Urothelium cell line (cell line): ENCODE data around the gene ACER3.
"Not testable (repeated sequence)": the region's sequence is repeated elsewhere in the genome, so short reads cannot be mapped to it uniquely, and the experiment has no call there.

Source experiments
- DNase-seq: peaks from one replicate; pipeline ENCODE4 v3.0.0; 2011; ENCODE audit warnings: low spot score, mixed read lengths
- FAIRE-seq: peaks from 2 replicates; lab custom pipeline; 2011; peaks lifted over from hg19 to GRCh38; lab: Jason Lieb, UNC

The ACER3 gene

DNA sequence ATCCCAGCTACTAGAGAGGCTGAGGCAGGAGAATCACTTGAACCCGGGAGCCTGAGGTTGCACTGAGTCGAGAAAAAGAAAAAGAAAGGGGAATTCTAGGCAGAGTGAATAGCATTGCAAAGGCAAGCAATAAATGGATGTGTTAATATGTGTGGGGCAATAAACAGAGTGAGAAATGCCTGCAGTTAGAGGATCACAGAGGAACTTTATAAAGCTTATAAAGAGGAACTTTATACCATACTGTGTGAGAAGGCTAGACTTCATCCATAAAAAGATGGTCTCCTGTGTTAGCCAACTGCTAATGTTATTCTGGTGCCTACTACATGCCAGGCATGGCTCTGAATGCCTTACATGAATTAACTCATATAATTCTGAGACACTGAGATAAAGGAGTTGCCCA is 174.3 kb downstream of the ACER3 start:
- no peak for FAIRE-seq

DNA sequence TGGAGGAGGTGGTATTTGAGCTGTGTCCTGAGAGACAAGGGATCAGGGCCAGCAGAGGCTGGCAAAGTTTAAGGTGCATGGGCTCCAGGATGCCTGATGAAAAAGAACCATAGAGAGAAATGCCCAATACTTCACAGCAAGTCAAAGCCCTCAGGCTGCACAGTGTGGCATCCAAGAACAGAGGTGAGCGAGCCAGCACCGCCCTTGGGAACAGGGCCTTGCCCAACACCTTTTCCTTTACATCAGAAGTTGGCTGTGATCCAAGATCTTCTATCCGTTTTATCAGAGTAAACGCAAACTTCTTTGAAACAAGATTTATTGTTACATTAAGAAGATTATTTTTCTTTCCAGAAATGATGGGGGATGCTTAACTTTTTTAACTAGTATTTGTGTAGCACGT is 174.9 kb downstream of the ACER3 start:
- FAIRE-seq (no peak), DNase-seq (no peak)

More for the DNA sequence above, 174.3 kb downstream of the ACER3 start:
- DNase-seq = no peak

DNA sequence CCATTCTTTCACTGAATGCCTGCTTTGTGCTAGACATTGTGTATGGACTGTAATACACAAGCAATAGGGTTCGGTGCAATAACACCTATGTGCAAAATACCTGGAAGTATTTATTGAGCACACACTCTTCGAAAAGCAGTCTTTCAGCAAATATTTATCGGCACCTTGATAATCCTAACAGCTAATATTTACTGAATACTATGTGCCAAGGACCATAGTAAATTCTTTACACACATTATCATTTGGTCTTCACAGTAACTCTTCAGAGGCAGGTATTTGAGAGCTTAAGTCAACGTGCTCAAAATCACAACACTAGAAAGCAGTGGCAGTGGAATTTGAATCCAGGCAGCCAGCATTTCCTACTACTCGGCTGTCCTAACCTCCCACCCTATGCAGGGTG is 175.7 kb downstream of the ACER3 start:
- no peak for DNase-seq
- no peak for FAIRE-seq

DNA sequence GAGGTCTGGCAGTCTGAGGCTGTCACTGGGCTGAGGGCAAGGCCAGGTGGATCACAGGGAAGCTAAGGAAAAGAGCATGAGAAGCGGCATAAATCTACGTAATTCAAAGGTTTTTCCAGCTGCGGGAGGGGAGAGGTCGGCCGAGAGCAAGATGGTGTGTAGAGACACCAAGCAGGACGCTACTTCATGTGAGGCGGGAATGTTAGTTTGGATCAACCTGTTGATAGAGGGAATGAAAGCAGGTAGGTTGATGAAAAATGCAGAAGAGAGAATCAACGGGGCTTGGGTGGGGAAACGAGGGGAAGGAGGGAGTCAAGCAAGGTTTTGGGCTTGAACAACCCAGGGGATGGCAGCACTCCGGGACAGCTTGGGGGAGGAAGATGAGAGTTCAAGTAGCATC is 176.3 kb downstream of the ACER3 start:
- DNase-seq (no peak), FAIRE-seq (no peak)

DNA sequence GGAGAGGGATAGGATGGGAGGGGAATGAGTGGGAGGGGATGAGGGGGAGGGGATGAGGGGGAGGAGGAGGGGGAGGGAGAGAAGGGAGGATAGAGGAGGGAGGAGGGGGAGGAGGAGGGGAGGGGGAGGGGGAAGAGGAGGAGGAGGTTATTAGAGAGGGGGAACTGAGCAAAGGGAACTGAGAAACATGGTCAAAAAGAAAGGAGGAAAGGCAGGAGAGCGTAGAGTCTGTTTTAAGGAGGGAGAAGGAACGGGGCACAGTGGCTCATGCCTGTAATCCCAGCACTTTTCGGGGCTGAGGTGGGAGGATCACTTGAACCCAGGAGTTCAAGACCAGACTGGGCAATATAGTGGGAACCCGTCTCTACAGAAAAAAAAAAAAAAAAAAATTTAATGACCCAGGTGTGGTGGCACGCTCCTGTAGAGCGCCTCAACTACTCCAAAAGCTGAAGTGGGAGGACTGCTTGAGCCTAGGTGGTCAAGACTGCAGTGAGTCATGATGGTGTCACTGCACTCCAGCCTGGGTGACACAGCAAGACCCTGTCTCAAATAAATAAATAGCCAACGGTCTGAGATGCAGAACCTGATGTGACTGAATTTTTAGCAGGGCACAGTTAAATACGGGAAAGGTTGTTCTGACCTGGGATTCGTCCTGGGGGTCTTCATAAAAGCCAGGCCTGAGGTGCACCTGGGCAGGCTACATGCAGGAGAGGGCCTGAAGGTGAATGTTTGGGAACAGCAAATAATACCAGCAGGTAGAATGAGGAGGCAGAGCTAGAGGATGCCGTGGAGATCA is 177.5 kb downstream of the ACER3 start:
- FAIRE-seq (no peak), DNase-seq (no peak)

DNA sequence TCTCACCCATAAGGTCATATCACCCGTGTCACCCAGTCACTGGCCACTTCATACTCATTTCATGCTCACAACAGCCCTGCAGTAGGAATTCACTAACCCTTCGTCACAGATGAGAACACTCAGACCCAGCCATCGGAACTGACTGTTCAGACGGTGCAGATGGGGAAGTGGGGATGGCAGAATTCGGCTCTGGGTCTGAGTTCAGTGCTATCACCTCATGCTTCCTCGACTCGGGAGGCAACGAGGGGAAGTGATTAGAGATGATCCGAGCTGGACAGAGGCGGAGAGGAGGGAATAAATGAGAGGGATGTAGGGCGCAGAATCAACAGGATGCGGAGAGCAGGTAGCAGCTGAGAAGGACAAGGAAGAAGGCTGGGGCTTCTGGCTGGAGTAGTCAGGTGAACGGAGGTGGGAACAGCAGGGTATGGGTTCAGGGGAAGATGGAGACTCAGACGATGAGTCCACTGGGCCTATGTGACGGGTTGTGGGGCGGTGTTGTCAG is 178.2 kb downstream of the ACER3 start:
- no peak for DNase-seq
- peak; percentile 65 for FAIRE-seq

DNA sequence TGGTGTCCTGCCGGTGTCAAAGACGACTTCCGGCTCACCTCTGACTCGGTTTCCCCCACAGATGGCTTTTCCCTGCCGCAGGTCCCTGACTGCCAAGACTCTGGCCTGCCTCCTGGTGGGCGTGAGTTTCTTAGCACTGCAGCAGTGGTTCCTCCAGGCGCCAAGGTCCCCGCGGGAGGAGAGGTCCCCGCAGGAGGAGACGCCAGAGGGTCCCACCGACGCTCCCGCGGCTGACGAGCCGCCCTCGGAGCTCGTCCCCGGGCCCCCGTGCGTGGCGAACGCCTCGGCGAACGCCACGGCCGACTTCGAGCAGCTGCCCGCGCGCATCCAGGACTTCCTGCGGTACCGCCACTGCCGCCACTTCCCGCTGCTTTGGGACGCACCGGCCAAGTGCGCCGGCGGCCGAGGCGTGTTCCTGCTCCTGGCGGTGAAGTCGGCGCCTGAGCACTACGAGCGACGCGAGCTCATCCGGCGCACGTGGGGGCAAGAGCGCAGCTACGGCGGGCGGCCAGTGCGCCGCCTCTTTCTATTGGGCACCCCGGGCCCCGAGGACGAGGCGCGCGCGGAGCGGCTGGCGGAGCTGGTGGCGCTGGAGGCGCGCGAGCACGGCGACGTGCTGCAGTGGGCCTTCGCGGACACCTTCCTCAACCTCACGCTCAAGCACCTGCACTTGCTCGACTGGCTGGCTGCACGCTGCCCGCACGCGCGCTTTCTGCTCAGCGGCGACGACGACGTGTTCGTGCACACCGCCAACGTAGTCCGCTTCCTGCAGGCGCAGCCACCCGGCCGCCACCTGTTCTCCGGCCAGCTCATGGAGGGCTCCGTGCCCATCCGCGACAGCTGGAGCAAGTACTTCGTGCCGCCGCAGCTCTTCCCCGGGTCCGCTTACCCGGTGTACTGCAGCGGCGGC is 179.0 kb downstream of the ACER3 start:
- FAIRE-seq (no peak), DNase-seq (no peak)

- no peak for FAIRE-seq
- DNase-seq = no peak
Measured at GRCh38 chr11:77040401-77040777, 179.7 kb downstream of the ACER3 start.

GRCh38 chr11:77040889-77041288 is 180.2 kb downstream of the ACER3 start:
- DNase-seq (no peak), FAIRE-seq (no peak)

DNA sequence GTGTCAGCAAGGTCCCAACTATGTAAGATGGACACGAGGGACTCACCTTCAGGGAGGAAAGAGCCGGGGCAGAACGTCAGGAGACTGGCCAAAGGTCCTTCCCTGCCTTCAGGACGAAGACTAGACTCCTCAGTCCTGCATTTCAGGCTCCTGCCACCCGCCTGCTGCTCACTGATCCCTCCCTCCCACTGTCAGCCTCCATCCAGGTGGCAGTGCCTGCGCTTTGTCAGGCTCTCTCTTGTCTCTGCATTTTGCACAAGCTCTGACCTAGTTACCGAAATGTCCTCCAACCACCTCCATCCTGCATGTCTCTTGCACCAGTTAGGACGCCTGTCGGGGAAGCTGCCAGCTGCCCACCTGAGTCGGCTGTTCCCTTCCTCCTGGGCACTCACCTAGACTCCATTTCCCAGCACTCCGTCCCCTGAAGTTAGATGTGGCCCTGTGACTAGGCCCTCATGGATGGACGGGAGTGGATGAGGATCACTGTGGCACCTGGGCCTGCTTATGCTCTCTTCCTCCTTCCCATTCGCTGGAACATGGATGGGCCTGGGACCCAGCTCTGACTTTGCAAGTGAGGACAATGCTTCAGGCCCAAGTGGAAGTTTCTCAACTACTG is 181.5 kb downstream of the ACER3 start:
- DNase-seq (no peak), FAIRE-seq (no peak)

GRCh38 chr11:77044356-77044755 is 183.6 kb downstream of the ACER3 start:
- DNase-seq (no peak), FAIRE-seq (no peak)

DNA sequence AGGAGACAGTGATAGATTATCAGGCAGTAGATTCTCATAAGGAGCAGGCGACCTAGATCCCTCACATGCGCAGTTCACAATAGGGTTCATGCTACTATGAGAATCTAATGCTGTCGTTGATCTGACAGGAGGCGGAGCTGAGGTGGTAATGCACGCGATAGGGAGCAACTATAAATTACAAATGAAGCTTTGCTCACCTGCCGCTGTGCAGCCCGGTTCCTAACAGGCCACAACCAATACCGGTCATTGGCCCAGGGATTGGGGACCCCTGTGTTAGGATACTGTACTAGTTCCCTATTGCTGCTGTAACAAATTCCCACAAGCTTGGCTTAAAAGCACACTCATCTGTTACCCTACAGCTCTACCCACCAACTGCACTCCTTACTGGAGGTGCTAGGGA is 184.2 kb downstream of the ACER3 start:
- DNase-seq (no peak), FAIRE-seq (no peak)

DNA sequence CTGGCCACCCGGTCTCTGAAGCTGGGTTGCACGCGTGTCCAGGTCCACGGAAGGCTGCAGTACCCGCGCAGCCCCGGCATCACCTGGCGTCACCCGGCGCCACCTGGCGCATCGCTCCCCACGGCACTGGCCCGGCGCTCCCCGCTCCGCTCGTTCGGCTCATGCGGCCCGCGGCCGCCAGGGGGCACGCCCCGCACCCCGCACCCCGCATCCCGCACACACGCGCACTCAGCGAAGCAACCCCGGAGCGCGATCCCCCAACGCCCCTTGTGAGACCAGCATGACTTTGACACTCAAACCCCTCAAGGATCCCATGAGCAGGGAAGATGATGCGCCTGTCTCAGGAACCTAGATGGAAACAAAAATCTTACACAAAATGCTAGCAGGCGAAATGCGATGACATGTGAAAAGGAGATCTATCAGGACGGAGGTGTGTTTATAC is 185.4 kb downstream of the ACER3 start:
- no peak for FAIRE-seq
- no peak for DNase-seq

DNA sequence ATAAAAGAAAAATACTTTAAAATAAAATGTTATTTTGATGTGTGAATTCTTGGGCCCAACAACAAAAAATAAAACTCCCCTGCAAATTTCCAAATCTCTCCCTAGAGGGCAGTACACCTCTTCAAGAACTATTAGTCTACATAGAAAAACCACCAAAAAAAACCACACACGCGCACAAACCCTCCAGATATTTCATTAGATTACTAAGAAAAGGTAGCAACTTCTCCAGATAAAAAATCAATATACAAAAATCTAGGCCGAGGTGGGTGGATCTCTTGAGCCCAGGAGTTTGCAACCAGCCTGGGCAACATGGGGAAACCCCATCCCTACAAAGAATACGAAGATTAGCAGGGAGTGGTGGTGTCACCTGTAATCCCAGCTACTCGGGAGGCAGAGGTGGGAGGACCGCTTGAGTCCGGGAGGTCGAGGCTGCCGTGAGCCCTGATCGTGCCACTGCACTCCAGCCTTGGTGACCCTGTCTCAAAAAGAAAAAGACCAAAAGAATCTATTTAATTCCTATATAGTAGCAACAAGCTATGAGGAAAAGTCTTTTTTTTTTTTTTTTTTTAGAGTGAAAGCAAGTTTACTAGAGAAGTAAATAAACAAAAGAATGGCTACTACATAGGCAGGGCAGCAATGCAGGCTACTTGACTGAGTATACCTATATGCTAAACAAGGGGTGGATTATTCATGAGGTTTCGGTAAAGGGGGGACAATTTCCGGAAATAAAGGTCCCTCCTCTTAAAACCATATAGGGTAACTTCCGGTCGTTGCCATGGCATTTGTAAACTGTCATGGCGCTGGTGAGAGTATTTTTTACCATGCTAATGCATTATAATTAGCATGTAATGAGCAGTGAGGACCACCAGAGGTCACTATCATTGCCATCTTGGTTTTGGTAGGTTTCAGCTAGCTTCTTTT is 186.5 kb downstream of the ACER3 start:
- FAIRE-seq = peak; percentile 70
- peak; percentile 72 for DNase-seq

GRCh38 chr11:77047928-77048446 is 187.3 kb downstream of the ACER3 start:
- not testable (repeated sequence) for DNase-seq, FAIRE-seq

DNA sequence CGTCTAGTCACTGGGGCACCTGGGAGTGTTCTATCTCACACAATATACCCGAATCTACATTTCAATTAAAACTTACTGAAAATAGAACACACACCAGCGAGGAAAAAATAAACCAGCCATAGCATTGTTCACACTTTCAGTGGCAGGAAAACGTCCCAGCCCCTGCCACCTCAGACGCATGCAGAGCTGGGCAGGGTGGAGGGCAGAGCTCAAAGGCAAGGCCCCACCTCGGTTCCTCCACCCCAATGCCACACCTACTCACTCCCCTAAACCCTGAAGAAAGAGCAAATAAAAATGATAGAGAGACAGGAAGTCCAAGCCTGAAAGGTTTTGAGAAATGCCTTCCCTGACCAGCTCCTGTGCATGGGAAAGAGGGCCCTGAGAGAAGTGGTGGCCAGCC is 188.3 kb downstream of the ACER3 start:
- DNase-seq (no peak), FAIRE-seq (no peak)

- FAIRE-seq = no peak
- no peak for DNase-seq
Measured at GRCh38 chr11:77051511-77051910, 190.8 kb downstream of the ACER3 start.

GRCh38 chr11:77052518-77052917 is 191.8 kb downstream of the ACER3 start:
- FAIRE-seq (no peak), DNase-seq (no peak)

DNA sequence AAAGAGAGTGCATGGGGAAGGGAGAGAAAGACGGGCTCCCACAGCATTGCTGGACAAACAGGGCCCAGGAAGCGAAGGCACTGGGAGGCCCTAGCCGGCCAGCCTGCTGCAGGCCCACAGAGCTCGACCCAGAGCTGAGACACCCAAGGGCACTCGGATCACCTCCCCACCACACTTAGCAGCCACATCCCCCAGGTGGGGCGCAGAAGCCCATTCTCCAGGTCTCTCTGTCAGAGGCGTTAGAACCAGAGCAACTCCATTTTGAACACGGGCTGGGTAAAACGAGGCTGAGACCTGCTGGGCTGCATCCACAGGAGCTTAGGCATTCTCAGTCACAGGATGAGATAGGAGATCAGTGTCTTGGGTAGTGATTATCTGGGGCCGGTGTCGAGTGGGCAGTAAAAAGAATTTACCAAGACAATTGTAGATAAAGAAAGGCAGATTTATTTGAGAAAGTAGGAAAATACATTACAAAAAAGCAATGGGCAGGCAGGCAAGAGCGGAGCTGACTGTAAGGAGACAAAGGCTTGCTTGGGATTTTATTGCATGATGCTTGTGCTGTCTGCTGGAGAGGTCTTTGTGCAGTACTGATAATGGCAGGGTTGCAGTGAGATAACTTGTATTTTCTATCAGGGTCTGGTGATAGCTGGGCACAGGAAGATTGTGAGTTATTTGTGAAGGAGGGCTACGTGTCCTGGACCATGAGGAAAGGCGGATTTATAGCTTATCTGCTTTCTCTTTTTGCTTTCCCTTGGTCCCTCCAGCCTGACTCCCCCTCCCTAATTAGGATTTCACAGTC is 192.7 kb downstream of the ACER3 start:
- FAIRE-seq = no peak

More for the DNA sequence above, 192.7 kb downstream of the ACER3 start:
- no peak for DNase-seq
